ENCODE data around the gene MGLL.
A peak's percentile ranks its signal among the peaks of the same experiment; 100 is the strongest.

Gene MGLL

GRCh38 chr3:127822041-127822681 is at the start of gene MGLL:
TSS of gene MGLL (minus strand) at chr3:127822515. CDS start at chr3:127822318, 197 bp downstream.
- Histone ChIP-seq H3K9ac (ENCODE audit: low read length) (peak within 1 kb of the TSS; percentile 93), H3K4me1 (ENCODE audit: control insufficient read depth, insufficient read depth, low read length) (peaks cover 41% of the 10 kb centered on the region), H3K9me3 (ENCODE audit: control insufficient read depth, low read length) (no peaks in the 10 kb centered on the region), H3K36me3 (ENCODE audit: control insufficient read depth, insufficient read depth, low read length) (no peaks in the 10 kb centered on the region), H3K27me3 (ENCODE audit: control insufficient read depth, insufficient read depth, low read length) (no peaks in the 10 kb centered on the region), H3K4me3 (ENCODE audit: low read length) (peak within 1 kb of the TSS; percentile 83)

- Histone ChIP-seq H3K9me3 (ENCODE audit: control insufficient read depth, low read length) (no peaks in the 10 kb centered on the region), H3K4me1 (ENCODE audit: control insufficient read depth, insufficient read depth, low read length) (no peaks in the 10 kb centered on the region), H3K36me3 (ENCODE audit: control insufficient read depth, insufficient read depth, low read length) (no peaks in the 10 kb centered on the region), H3K9ac (ENCODE audit: low read length) (no peak overlapping the region), H3K27me3 (ENCODE audit: control insufficient read depth, insufficient read depth, low read length) (no peaks in the 10 kb centered on the region), H3K4me3 (ENCODE audit: low read length) (no peak overlapping the region)
These were observed 47.8 kb upstream of the MGLL start for GRCh38 chr3:127870156-127870555.

DNA sequence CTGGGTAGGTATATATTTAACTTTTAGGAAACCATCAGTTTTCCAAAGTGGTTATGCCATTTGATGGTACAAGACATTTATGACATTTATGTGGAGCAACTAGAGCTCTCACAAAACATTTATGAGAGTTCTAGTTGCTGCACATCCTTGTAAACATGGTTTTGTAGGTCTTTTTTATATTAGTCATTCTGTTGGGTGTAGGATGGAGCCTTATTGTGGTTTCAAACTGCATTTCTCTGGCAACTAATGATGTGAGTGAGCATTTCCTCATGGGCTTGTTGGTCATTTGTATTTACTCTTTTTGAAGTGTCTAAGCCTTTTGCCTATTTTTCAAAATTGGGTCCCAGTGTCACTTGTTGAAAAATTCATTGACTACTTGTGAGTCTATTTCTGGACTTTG is 45.7 kb upstream of the MGLL start:
- Histone ChIP-seq H3K9me3 (ENCODE audit: control insufficient read depth, low read length) (no peaks in the 10 kb centered on the region), H3K4me3 (ENCODE audit: low read length) (no peak overlapping the region), H3K4me1 (ENCODE audit: control insufficient read depth, insufficient read depth, low read length) (no peaks in the 10 kb centered on the region), H3K9ac (ENCODE audit: low read length) (no peak overlapping the region), H3K36me3 (ENCODE audit: control insufficient read depth, insufficient read depth, low read length) (no peaks in the 10 kb centered on the region), H3K27me3 (ENCODE audit: control insufficient read depth, insufficient read depth, low read length) (no peaks in the 10 kb centered on the region)

DNA sequence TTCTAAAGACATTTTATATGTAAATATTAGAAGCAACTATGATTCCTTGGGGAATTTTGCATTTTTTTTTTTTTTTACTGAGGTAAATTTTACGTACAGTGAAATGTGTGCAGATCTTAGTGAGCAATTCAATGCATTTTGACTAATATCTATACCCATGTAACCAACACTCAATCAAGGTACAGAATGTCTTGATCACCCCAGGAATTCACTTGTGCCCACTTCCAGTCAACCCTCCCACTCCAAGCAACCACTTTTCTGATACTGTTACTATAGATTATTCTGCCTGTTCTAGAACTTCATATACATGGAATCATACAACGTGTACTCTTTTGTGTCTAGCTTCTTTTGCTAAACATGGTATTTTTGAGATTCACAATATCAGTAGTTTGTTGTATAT is 45.1 kb upstream of the MGLL start:
- Histone ChIP-seq H3K4me3 (ENCODE audit: low read length) (no peak overlapping the region), H3K9me3 (ENCODE audit: control insufficient read depth, low read length) (no peaks in the 10 kb centered on the region), H3K9ac (ENCODE audit: low read length) (no peak overlapping the region), H3K4me1 (ENCODE audit: control insufficient read depth, insufficient read depth, low read length) (no peaks in the 10 kb centered on the region), H3K27me3 (ENCODE audit: control insufficient read depth, insufficient read depth, low read length) (no peaks in the 10 kb centered on the region), H3K36me3 (ENCODE audit: control insufficient read depth, insufficient read depth, low read length) (no peaks in the 10 kb centered on the region)

GRCh38 chr3:127865941-127866340 is 43.6 kb upstream of the MGLL start:
- H3K9me3 ChIP-seq (ENCODE audit: control insufficient read depth, low read length) = no peaks in the 10 kb centered on the region
- no peak overlapping the region for H3K4me3 ChIP-seq (ENCODE audit: low read length)
- H3K36me3 ChIP-seq (ENCODE audit: control insufficient read depth, insufficient read depth, low read length) = no peaks in the 10 kb centered on the region
- no peak overlapping the region for H3K9ac ChIP-seq (ENCODE audit: low read length)
- no peaks in the 10 kb centered on the region for H3K27me3 ChIP-seq (ENCODE audit: control insufficient read depth, insufficient read depth, low read length)
- H3K4me1 ChIP-seq (ENCODE audit: control insufficient read depth, insufficient read depth, low read length) = no peaks in the 10 kb centered on the region

- Histone ChIP-seq H3K9ac (ENCODE audit: low read length) (no peak overlapping the region), H3K9me3 (ENCODE audit: control insufficient read depth, low read length) (no peaks in the 10 kb centered on the region), H3K4me1 (ENCODE audit: control insufficient read depth, insufficient read depth, low read length) (no peaks in the 10 kb centered on the region), H3K27me3 (ENCODE audit: control insufficient read depth, insufficient read depth, low read length) (no peaks in the 10 kb centered on the region), H3K36me3 (ENCODE audit: control insufficient read depth, insufficient read depth, low read length) (no peaks in the 10 kb centered on the region), H3K4me3 (ENCODE audit: low read length) (no peak overlapping the region)
These were observed 37.9 kb upstream of the MGLL start for GRCh38 chr3:127860211-127860696.

- H3K27me3 ChIP-seq (ENCODE audit: control insufficient read depth, insufficient read depth, low read length) = no peaks in the 10 kb centered on the region
- no peak overlapping the region for H3K4me3 ChIP-seq (ENCODE audit: low read length)
- no peaks in the 10 kb centered on the region for H3K4me1 ChIP-seq (ENCODE audit: control insufficient read depth, insufficient read depth, low read length)
- no peak overlapping the region for H3K9ac ChIP-seq (ENCODE audit: low read length)
- no peaks in the 10 kb centered on the region for H3K9me3 ChIP-seq (ENCODE audit: control insufficient read depth, low read length)
- no peaks in the 10 kb centered on the region for H3K36me3 ChIP-seq (ENCODE audit: control insufficient read depth, insufficient read depth, low read length)
These were observed 37.4 kb upstream of the MGLL start for GRCh38 chr3:127859730-127860129.

DNA sequence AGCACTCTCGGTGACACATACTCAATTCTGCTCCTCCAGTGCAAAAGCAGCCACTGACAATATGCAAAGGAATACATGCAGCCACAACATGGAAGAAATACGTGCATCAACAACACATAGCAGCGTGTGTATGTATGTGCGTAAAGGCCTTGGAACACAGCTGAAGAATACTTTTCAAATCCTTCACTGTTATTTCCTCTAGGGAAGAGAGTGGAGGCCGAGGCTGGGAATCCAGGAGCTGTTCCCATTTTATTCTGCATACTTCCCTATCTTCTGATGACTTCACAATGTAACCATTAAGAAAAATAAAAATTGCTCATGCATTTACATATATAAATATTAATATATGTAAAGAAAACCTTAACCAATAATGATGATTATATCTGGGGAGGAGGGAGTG is 36.6 kb upstream of the MGLL start:
- no peak overlapping the region for H3K9ac ChIP-seq (ENCODE audit: low read length)
- H3K36me3 ChIP-seq (ENCODE audit: control insufficient read depth, insufficient read depth, low read length) = no peaks in the 10 kb centered on the region
- no peaks in the 10 kb centered on the region for H3K27me3 ChIP-seq (ENCODE audit: control insufficient read depth, insufficient read depth, low read length)
- no peaks in the 10 kb centered on the region for H3K4me1 ChIP-seq (ENCODE audit: control insufficient read depth, insufficient read depth, low read length)
- no peaks in the 10 kb centered on the region for H3K9me3 ChIP-seq (ENCODE audit: control insufficient read depth, low read length)
- no peak overlapping the region for H3K4me3 ChIP-seq (ENCODE audit: low read length)

DNA sequence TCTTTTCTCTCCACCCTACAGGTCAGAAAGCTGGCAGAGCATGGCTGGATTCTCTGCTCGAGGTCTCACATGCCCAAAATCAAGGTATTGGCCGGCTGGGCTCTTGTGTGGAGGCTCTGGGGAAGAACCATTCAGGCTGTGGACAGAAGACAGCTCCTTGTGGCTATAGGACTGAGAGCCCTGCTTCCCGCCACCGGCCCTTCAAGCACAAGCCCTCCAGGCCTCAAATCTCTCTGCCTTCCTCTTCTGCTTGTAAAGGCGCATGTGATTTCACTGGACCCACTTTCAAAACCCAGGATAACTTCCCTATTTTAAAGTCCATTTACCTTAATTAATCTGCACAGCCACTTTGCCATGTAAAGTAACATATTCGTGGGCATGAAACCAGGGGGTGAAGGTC is 36.2 kb upstream of the MGLL start:
- Histone ChIP-seq H3K9ac (ENCODE audit: low read length) (no peak overlapping the region), H3K27me3 (ENCODE audit: control insufficient read depth, insufficient read depth, low read length) (no peaks in the 10 kb centered on the region), H3K4me1 (ENCODE audit: control insufficient read depth, insufficient read depth, low read length) (no peaks in the 10 kb centered on the region), H3K4me3 (ENCODE audit: low read length) (no peak overlapping the region), H3K36me3 (ENCODE audit: control insufficient read depth, insufficient read depth, low read length) (no peaks in the 10 kb centered on the region), H3K9me3 (ENCODE audit: control insufficient read depth, low read length) (no peaks in the 10 kb centered on the region)

DNA sequence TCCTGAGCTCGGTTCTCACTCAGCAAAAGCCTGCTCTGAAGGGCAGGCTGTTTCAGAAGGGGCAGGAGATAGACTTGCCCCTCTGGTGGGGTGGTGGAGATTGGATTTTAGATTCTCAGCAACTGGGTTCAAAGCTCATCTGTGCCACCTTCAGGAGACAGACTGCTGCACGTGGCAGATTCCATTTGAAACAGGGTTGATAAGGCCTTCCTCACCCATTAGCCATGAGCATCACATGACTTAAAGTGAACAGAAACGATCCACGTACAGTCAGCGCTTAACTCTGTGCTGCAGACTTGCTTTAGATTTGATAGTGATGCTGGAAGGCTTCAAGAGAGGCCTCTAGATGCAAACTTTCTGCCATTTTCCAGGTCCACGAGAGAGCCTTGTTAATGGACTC is 35.0 kb upstream of the MGLL start:
- no peaks in the 10 kb centered on the region for H3K27me3 ChIP-seq (ENCODE audit: control insufficient read depth, insufficient read depth, low read length)

DNA sequence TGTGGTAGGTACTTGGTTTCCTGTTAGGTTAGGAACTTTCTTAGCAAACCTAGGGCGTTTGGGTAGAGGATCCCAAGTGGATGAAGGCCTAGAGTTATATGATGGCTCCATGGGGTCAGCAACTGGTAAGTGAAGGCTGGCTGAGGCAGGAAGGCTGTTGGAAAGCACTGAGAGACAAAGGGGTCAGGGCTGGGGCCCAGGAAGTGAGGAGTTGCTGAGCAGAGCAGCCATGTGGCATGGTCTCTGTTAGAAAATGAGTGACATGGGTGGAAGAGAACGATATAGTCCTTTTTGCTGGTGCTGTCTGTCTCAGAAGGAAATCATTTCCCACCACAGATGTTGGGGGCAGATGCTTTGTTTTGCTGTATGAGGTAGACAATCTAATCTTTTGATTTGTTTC is 34.5 kb upstream of the MGLL start:
- H3K9me3 ChIP-seq (ENCODE audit: control insufficient read depth, low read length) = no peaks in the 10 kb centered on the region
- no peak overlapping the region for H3K9ac ChIP-seq (ENCODE audit: low read length)
- H3K4me3 ChIP-seq (ENCODE audit: low read length) = no peak overlapping the region
- no peaks in the 10 kb centered on the region for H3K27me3 ChIP-seq (ENCODE audit: control insufficient read depth, insufficient read depth, low read length)
- H3K4me1 ChIP-seq (ENCODE audit: control insufficient read depth, insufficient read depth, low read length) = no peaks in the 10 kb centered on the region
- no peaks in the 10 kb centered on the region for H3K36me3 ChIP-seq (ENCODE audit: control insufficient read depth, insufficient read depth, low read length)

More for the DNA sequence above, 35.0 kb upstream of the MGLL start:
- Histone ChIP-seq H3K9ac (ENCODE audit: low read length) (no peak overlapping the region), H3K9me3 (ENCODE audit: control insufficient read depth, low read length) (no peaks in the 10 kb centered on the region), H3K36me3 (ENCODE audit: control insufficient read depth, insufficient read depth, low read length) (no peaks in the 10 kb centered on the region), H3K4me3 (ENCODE audit: low read length) (no peak overlapping the region), H3K4me1 (ENCODE audit: control insufficient read depth, insufficient read depth, low read length) (no peaks in the 10 kb centered on the region)

DNA sequence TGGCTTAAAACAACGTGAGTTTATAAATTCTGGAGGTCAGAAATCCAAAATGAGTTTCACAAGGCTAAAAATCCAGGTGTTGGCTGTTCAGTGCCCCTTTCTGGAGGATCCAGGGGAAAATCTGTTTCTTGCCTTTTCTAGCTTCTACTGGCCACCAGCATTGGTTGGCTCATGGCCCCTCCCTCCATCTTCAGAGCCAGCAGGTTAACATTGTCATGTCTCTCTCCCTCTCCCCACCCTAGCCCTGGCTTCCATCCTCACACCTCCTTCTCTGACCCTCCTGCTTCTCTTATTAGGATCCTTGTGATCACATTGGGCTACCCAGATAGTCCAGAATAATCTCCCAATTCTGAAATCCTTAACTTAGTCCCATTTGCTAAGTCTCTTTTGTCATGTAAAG is 32.9 kb upstream of the MGLL start:
- no peak overlapping the region for H3K9ac ChIP-seq (ENCODE audit: low read length)
- no peak overlapping the region for H3K4me3 ChIP-seq (ENCODE audit: low read length)
- H3K27me3 ChIP-seq (ENCODE audit: control insufficient read depth, insufficient read depth, low read length) = no peaks in the 10 kb centered on the region
- H3K4me1 ChIP-seq (ENCODE audit: control insufficient read depth, insufficient read depth, low read length) = no peaks in the 10 kb centered on the region
- no peaks in the 10 kb centered on the region for H3K9me3 ChIP-seq (ENCODE audit: control insufficient read depth, low read length)
- H3K36me3 ChIP-seq (ENCODE audit: control insufficient read depth, insufficient read depth, low read length) = no peaks in the 10 kb centered on the region

DNA sequence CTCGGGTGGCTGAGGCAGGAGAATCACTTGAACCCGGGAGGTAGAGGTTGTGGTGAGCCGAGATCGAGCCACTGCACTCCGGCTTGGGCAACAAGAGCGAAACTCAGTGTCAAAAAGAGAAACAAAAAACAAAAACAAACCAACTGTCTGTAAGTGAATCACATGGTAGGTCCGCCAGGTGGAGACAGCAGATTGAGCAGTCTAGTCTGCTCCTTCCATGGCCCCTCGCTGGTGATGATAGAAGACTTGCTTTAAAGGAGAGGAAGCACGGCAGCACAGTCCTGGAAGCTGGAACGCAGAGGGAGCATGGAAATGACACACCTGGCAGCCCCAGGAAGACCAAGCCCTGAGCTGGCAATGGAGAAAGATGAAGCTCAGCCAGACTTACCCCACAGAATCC is 31.4 kb upstream of the MGLL start:
- Histone ChIP-seq H3K36me3 (ENCODE audit: control insufficient read depth, insufficient read depth, low read length) (no peaks in the 10 kb centered on the region), H3K27me3 (ENCODE audit: control insufficient read depth, insufficient read depth, low read length) (no peaks in the 10 kb centered on the region), H3K9me3 (ENCODE audit: control insufficient read depth, low read length) (no peaks in the 10 kb centered on the region), H3K4me3 (ENCODE audit: low read length) (no peak overlapping the region), H3K4me1 (ENCODE audit: control insufficient read depth, insufficient read depth, low read length) (no peaks in the 10 kb centered on the region), H3K9ac (ENCODE audit: low read length) (no peak overlapping the region)
